SK-N-MC (cell line): ENCODE results near the gene MCOLN1.
A peak's percentile ranks its signal among the peaks of the same experiment; 100 is the strongest.

Source experiments
- DNase-seq: peaks from one replicate; pipeline ENCODE4 v3.0.0-alpha.2; 2011; ENCODE audit warnings: low read depth, low spot score
- H3K27ac ChIP-seq: fragments of 200-600 bp; sonication (generic); 2 replicates; pipeline ENCODE4 v1.5.1; 2016; ENCODE audit warnings: mixed run types
- H3K36me3 ChIP-seq: fragments of 200-600 bp; sonication (generic); 2 replicates; pipeline ENCODE4 v1.6.1; 2017; ENCODE audit warnings: antibody characterized with exemption, low read length, mixed read lengths; ENCODE audit not compliant: insufficient read depth
- H3K4me3 ChIP-seq: fragments of 200-600 bp; sonication (generic); 2 replicates; pipeline ENCODE4 v1.5.1; 2016
- H3K9ac ChIP-seq: fragments of 200-600 bp; sonication (generic); 2 replicates; pipeline ENCODE4 v1.8.0; 2017; ENCODE audit warnings: mixed run types, mixed read lengths; ENCODE audit not compliant: insufficient read length
- H3K9me3 ChIP-seq: fragments of 200-600 bp; sonication (generic); 2 replicates; pipeline ENCODE4 v1.6.1; 2017; ENCODE audit warnings: low read depth, mild to moderate bottlenecking, antibody characterized with exemption, low read length, moderate library complexity, mixed read lengths
- EZH2 ChIP-seq: fragments of 200-600 bp; sonication (generic); IDR thresholded peaks from one replicate; pipeline ENCODE4 v1.6.1; 2017; ENCODE audit warnings: antibody characterized with exemption
- FOXP2 ChIP-seq: optimal IDR thresholded peaks from 2 replicates; pipeline ENCODE3; 2011; ENCODE audit warnings: mild to moderate bottlenecking, moderate library complexity; ENCODE audit not compliant: insufficient read depth; ENCODE audit errors: extremely low read length, control extremely low read depth
- POLR2AphosphoS5 ChIP-seq: IDR thresholded peaks from 2 replicates; pipeline ENCODE4 v1.6.1; 2012; ENCODE audit warnings: mild to moderate bottlenecking, low read depth, low read length, borderline replicate concordance

The MCOLN1 gene

GRCh38 chr19:7494416-7495098 lies 27.9 kb upstream of the MCOLN1 start:
- no peak overlapping the region for H3K27ac ChIP-seq
- TF ChIP-seq POLR2AphosphoS5: no peak
- no peak for TF ChIP-seq FOXP2
- no peak for TF ChIP-seq EZH2
- no peak overlapping the region for H3K9ac ChIP-seq
- no peak for DNase-seq
- no peaks in the 10 kb centered on the region for H3K9me3 ChIP-seq
- H3K4me3 ChIP-seq: no peak overlapping the region
- no peaks in the 10 kb centered on the region for H3K36me3 ChIP-seq

DNA sequence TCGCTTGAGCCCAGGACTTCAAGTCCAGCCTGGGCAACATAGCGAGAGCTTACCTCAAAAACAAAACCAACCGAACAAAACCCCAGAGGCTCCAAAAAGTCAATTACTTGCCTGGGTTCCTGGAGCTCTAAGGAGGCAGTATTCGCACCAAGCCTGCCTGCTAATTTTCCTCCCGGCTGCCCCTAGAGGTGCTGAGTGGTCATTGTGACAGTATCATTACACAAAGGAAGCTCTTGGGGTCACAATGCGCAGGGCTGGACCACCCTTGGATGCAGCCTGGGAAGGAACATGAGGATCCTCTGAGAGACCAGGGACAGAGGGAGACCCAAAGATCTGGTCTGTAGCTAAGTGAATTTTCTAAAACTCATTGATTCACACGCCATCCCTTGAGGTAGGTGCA lies 25.1 kb upstream of the MCOLN1 start:
- Histone ChIP-seq H3K36me3 (no peaks in the 10 kb centered on the region), H3K27ac (no peak overlapping the region), H3K4me3 (no peak overlapping the region), H3K9ac (no peak overlapping the region), H3K9me3 (no peaks in the 10 kb centered on the region)
- DNase-seq: no peak
- TF ChIP-seq EZH2 (no peak), POLR2AphosphoS5 (no peak), FOXP2 (no peak)

- H3K4me3 ChIP-seq: peak overlapping the region; percentile 74
- TF ChIP-seq POLR2AphosphoS5: peak; percentile 39; the same call in 1 of the 2 replicates
- no peak for TF ChIP-seq FOXP2
Observed at GRCh38 chr19:7500811-7501450, 21.5 kb upstream of the MCOLN1 start.

GRCh38 chr19:7502552-7502951 lies 19.9 kb upstream of the MCOLN1 start:
- Histone ChIP-seq H3K9ac (no peak overlapping the region), H3K9me3 (no peaks in the 10 kb centered on the region), H3K4me3 (no peak overlapping the region)

More at GRCh38 chr19:7500811-7501450, 21.5 kb upstream of the MCOLN1 start:
- Histone ChIP-seq H3K9me3 (no peaks in the 10 kb centered on the region), H3K9ac (no peak overlapping the region), H3K27ac (no peak overlapping the region), H3K36me3 (no peaks in the 10 kb centered on the region)
- no peak for DNase-seq

GRCh38 chr19:7504684-7505083 lies 17.7 kb upstream of the MCOLN1 start:
- no peaks in the 10 kb centered on the region for H3K36me3 ChIP-seq
- no peak overlapping the region for H3K9ac ChIP-seq
- H3K9me3 ChIP-seq: no peaks in the 10 kb centered on the region
- DNase-seq: no peak
- H3K27ac ChIP-seq: no peak overlapping the region
- TF ChIP-seq POLR2AphosphoS5 (no peak), EZH2 (no peak), FOXP2 (no peak)
- H3K4me3 ChIP-seq: no peak overlapping the region

More at GRCh38 chr19:7502552-7502951, 19.9 kb upstream of the MCOLN1 start:
- Histone ChIP-seq H3K36me3 (no peaks in the 10 kb centered on the region), H3K27ac (no peak overlapping the region)
- TF ChIP-seq POLR2AphosphoS5: no peak
- TF ChIP-seq EZH2: no peak
- no peak for TF ChIP-seq FOXP2
- no peak for DNase-seq

DNA sequence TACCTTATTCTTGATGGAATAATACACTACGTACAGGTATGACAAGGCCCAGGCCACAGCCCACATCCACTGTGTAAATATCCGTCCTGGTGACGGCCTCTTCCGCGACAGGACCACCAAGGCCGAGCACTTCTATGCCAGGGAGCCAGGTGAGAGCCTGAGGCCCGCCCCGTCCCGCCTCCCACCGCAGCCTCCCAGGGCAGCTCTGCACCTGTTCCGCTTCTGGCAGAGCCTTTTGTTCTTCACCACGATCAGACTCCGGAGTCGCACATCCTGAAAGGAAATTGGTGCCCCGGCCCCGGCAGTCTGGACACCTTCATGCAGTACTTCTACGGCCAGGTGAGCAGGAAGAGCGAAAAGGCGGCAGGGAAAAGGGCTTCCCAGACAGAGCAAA lies 17.1 kb upstream of the MCOLN1 start:
- Histone ChIP-seq H3K36me3 (no peaks in the 10 kb centered on the region), H3K9me3 (no peaks in the 10 kb centered on the region), H3K9ac (peak overlapping the region; percentile 22), H3K27ac (no peak overlapping the region), H3K4me3 (peak overlapping the region; percentile 70)
- DNase-seq: no peak
- TF ChIP-seq FOXP2 (no peak), POLR2AphosphoS5 (no peak), EZH2 (no peak)

DNA sequence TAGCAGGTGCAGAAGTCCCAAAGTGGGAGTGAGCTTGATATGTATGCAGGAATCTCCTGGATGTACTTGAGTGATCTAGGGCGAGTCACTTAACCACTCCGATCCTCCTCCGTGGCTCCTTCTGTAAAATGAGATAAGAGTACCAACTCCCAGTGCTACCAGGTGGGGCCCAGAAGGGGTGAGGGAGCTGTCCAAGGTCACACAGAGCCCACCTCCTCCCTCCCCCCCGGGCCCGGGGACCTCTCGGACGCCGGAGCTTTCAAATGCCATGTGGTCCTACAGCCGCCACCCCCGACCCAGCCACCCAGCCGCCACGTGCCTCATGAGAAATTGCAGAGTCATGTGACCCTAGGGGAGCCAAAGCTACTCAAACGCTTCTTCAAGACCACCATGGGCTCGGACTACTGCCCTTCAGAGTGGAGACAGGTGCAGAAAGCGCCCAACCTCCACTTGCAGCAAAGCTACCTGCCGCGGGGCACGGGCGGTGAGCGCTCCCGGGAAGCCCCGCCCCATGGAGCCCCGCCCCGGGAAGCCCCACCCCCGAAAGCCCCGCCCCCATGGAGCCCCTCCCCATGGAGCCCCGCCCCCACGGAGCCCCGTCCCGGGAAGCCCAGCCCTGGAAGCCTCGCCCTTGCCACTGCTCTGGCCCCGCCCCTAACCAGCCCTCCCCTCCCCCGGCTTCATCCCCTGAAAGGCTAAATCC lies 16.6 kb upstream of the MCOLN1 start:
- DNase-seq: no peak
- H3K36me3 ChIP-seq: no peaks in the 10 kb centered on the region
- TF ChIP-seq FOXP2 (no peak), POLR2AphosphoS5 (peak; percentile 61; the same call in 1 of the 2 replicates)
- H3K9me3 ChIP-seq: no peaks in the 10 kb centered on the region
- H3K9ac ChIP-seq: peak overlapping the region; percentile 22
- H3K27ac ChIP-seq: peak overlapping the region; percentile 68; the same call in 1 of the 2 replicates
- H3K4me3 ChIP-seq: peak overlapping the region; percentile 70
